GM18861 (cell line): ENCODE results near the gene LRRC37B.
"Not testable (repeated sequence)": the region's sequence is repeated elsewhere in the genome, so short reads cannot be mapped to it uniquely, and the experiment has no call there.

Experiments used
- ATAC-seq: cut with Tn5 transposase; IDR thresholded peaks from one replicate; pipeline ENCODE4 v1.9.1; 2021; ENCODE audit not compliant: unreplicated experiment

The LRRC37B gene

GRCh38 chr17:32041306-32041875 is 34.2 kb downstream of the LRRC37B start:
- ATAC-seq, result not testable (repeated sequence)

- not testable (repeated sequence) for ATAC-seq
Observed at GRCh38 chr17:32042266-32042665, 35.1 kb downstream of the LRRC37B start.

GRCh38 chr17:32045611-32046010 is 38.4 kb downstream of the LRRC37B start:
- not testable (repeated sequence) for ATAC-seq

- not testable (repeated sequence) for ATAC-seq
Observed at GRCh38 chr17:32047663-32048062, 40.5 kb downstream of the LRRC37B start.

- not testable (repeated sequence) for ATAC-seq
Observed at GRCh38 chr17:32054985-32055384, 47.8 kb downstream of the LRRC37B start.

- ATAC-seq, result not testable (repeated sequence)
Observed at GRCh38 chr17:32055425-32055824, 48.2 kb downstream of the LRRC37B start.

GRCh38 chr17:32056500-32056899 is 49.3 kb downstream of the LRRC37B start:
- not testable (repeated sequence) for ATAC-seq

GRCh38 chr17:32057460-32058105 is 50.4 kb downstream of the LRRC37B start:
- not testable (repeated sequence) for ATAC-seq

- not testable (repeated sequence) for ATAC-seq
Observed at GRCh38 chr17:32060695-32061094, 53.5 kb downstream of the LRRC37B start.

GRCh38 chr17:32061840-32062239 is 54.7 kb downstream of the LRRC37B start:
- ATAC-seq, result not testable (repeated sequence)

- ATAC-seq, result not testable (repeated sequence)
Observed at GRCh38 chr17:32064091-32064490, 56.9 kb downstream of the LRRC37B start.

- not testable (repeated sequence) for ATAC-seq
Observed at GRCh38 chr17:32066123-32066680, 59.0 kb downstream of the LRRC37B start.

- ATAC-seq, result not testable (repeated sequence)
Observed at GRCh38 chr17:32066863-32067642, 59.9 kb downstream of the LRRC37B start.

- ATAC-seq, result not testable (repeated sequence)
Observed at GRCh38 chr17:32069067-32069466, 61.9 kb downstream of the LRRC37B start.

- ATAC-seq, result peak; percentile 93
Observed at GRCh38 chr17:32071961-32072360, 64.8 kb downstream of the LRRC37B start.

GRCh38 chr17:32073131-32073530 is 65.9 kb downstream of the LRRC37B start:
- ATAC-seq, result not testable (repeated sequence)

GRCh38 chr17:32079753-32080152 is 72.6 kb downstream of the LRRC37B start:
- ATAC-seq, result not testable (repeated sequence)

GRCh38 chr17:32083550-32083979 is 76.4 kb downstream of the LRRC37B start:
- not testable (repeated sequence) for ATAC-seq

- not testable (repeated sequence) for ATAC-seq
Observed at GRCh38 chr17:32084003-32084941, 77.1 kb downstream of the LRRC37B start.
